Stomach (tissue), 9 donors: ENCODE results near the gene BTF3. TPM values are rescaled to one million over a fixed set of nuclear protein-coding genes. Genes with fewer than 3 reads are reported as not detected.
"Not testable (repeated sequence)": the region's sequence is repeated elsewhere in the genome, so short reads cannot be mapped to it uniquely, and the experiment has no call there.

ENCODE experiments used
- DNase-seq, 2 donors: peaks; one replicate each; pipeline versions ENCODE4 v3.0.0 to v3.0.0-alpha.2; 2013 to 2019
- H3K27ac ChIP-seq, 5 donors: fragments of 200-600 bp in 4 of 5; sonication (generic) in 4 of 5; one replicate each; pipeline ENCODE4 v1.5.1; 2013 to 2019; ENCODE audit warnings: mild to moderate bottlenecking in 1 of 5, moderate library complexity in 1 of 5
- H3K27me3 ChIP-seq, 3 donors: fragments of 200-600 bp; sonication (generic); one replicate each; pipeline ENCODE4 v1.5.1; 2017 to 2019; ENCODE audit warnings: mixed run types in 1 of 3
- H3K36me3 ChIP-seq, 4 donors: fragments of 200-600 bp; sonication (generic); 1 replicate in 3 of 4; 2 replicates in 1 of 4; pipeline ENCODE4 v1.5.1; 2016 to 2019
- H3K4me1 ChIP-seq, 4 donors: fragments of 200-600 bp; sonication (generic); one replicate each; pipeline ENCODE4 v1.5.1; 2016 to 2019
- H3K4me3 ChIP-seq, 4 donors: fragments of 200-600 bp; sonication (generic) in 3 of 4; one replicate each; pipeline ENCODE4 v1.5.1; 2016 to 2019; ENCODE audit warnings: mild to moderate bottlenecking in 1 of 4
- H3K9me3 ChIP-seq, 4 donors: fragments of 200-600 bp; sonication (generic); one replicate each; pipeline ENCODE4 v1.5.1; 2016 to 2019
- EP300 ChIP-seq: sonication (generic); formaldehyde crosslinking; IDR thresholded peaks from one replicate; pipeline ENCODE4 v1.6.1; 2017; ENCODE audit warnings: antibody characterized with exemption
- POLR2A ChIP-seq, 4 donors: fragments of 450-650 bp; IDR thresholded peaks; one replicate each; pipeline ENCODE4 v1.6.1; 2016; ENCODE audit warnings: antibody characterized with exemption in 4 of 4, control low read depth in 2 of 4, mild to moderate bottlenecking in 1 of 4, moderate library complexity in 1 of 4
- POLR2AphosphoS5 ChIP-seq, 3 donors: sonication (generic); formaldehyde crosslinking; IDR thresholded peaks; one replicate each; pipeline ENCODE4 v1.6.1; 2016; ENCODE audit warnings: antibody characterized with exemption in 3 of 3
- WGBS, 5 donors: extraction: QIAGEN DNeasy Blood & Tissue Kit in 3 of 5; methylation state at CpG; one replicate each; pipeline versions ENCODE4 v1.1.5 to v1.1.7; 2013 to 2018; 5-methylcytosine and 5-hydroxymethylcytosine counted together
- intact Hi-C: fragments of 100-400 bp; cut with DNase I; formaldehyde crosslinking; loops from one replicate; pipeline ENCODE4 v1.15.1; 2023; ENCODE audit warnings: low total_unique reads
- polyA plus RNA-seq, 3 donors: library from polyadenylated mRNA; stranded (reverse); fragments of 200-250 nt; gene quantifications; one replicate each; pipeline ENCODE4 v1.2.3, GENCODE V29; 2013
- total RNA-seq, 5 donors: library from RNA; depleted of rRNA; stranded (reverse); fragments of >200 nt; gene quantifications; one replicate each; pipeline versions ENCODE4 v1.1.0 to v1.2.3, GENCODE V29; 2014 to 2016
- TF ChIP-seq, protein P1 (sequence below), 7 experiments: fragments of 450-650 bp in 4 of 7; fragments of 200-600 bp in 3 of 7; sonication (generic) in 3 of 7; IDR thresholded peaks; one replicate each; pipeline ENCODE4 v1.5.1; 2016 to 2019; ENCODE audit warnings: antibody characterized with exemption in 7 of 7, control low read depth in 2 of 7, mild to moderate bottlenecking in 1 of 7
- donor health status: healthy with polysubstance abuse.
- donor health status: Bipolar disorder and iron deficiency.
- donor health status: healthy.

BTF3 gene
- total and polyA plus RNA-seq, 8 donors: 154 to 1,046 (median 421) TPM

GRCh38 chr5:73499187-73499586 lies 945 bp downstream of the BTF3 start:
- DNase-seq: peak in 1 of 2 donors; percentile 12
- no peak for TF ChIP-seq POLR2AphosphoS5 (IDR thresholded peaks at IDR 0.05)

GRCh38 chr5:73499756-73500155 lies 1.5 kb downstream of the BTF3 start:
- peaks cover 27 to 70% (median 49%) of the 10 kb centered on the region in 4 donors for H3K4me1 ChIP-seq
- no peaks in the 10 kb centered on the region for H3K27me3 ChIP-seq
- intact Hi-C loops: no loop called here
- H3K4me3 ChIP-seq: peak overlapping the region; percentile 77 to 95 (median 93)
- no peaks in the 10 kb centered on the region for H3K9me3 ChIP-seq
- no peak for TF ChIP-seq POLR2AphosphoS5 (IDR thresholded peaks at IDR 0.05)
- TF ChIP-seq, protein P1, sequence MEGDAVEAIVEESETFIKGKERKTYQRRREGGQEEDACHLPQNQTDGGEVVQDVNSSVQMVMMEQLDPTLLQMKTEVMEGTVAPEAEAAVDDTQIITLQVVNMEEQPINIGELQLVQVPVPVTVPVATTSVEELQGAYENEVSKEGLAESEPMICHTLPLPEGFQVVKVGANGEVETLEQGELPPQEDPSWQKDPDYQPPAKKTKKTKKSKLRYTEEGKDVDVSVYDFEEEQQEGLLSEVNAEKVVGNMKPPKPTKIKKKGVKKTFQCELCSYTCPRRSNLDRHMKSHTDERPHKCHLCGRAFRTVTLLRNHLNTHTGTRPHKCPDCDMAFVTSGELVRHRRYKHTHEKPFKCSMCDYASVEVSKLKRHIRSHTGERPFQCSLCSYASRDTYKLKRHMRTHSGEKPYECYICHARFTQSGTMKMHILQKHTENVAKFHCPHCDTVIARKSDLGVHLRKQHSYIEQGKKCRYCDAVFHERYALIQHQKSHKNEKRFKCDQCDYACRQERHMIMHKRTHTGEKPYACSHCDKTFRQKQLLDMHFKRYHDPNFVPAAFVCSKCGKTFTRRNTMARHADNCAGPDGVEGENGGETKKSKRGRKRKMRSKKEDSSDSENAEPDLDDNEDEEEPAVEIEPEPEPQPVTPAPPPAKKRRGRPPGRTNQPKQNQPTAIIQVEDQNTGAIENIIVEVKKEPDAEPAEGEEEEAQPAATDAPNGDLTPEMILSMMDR (IDR thresholded peaks at IDR 0.05): no peak
- no peak for TF ChIP-seq EP300
- TF ChIP-seq POLR2A (IDR thresholded peaks at IDR 0.05): no peak
- 41 to 66% (median 59%) methylated on average over 2 of the region's 2 CpGs for WGBS, 5 donors
- H3K27ac ChIP-seq: no peak overlapping the region
- DNase-seq: no peak
- H3K36me3 ChIP-seq: peaks cover 27 to 44% (median 40%) of the 10 kb centered on the region in 4 donors

More at GRCh38 chr5:73499187-73499586, 945 bp downstream of the BTF3 start:
- Histone ChIP-seq H3K4me1 (peaks cover 27 to 70% (median 49%) of the 10 kb centered on the region in 4 donors), H3K4me3 (peak overlapping the region; percentile 77 to 95 (median 93)), H3K36me3 (peaks cover 21 to 38% (median 35%) of the 10 kb centered on the region in 4 donors), H3K9me3 (no peaks in the 10 kb centered on the region), H3K27me3 (no peaks in the 10 kb centered on the region), H3K27ac (peak overlapping the region in 4 of 5 donors; percentile 94 to 98 (median 96))
- 3 to 9% (median 4%) methylated on average over 12 of the region's 12 CpGs for WGBS, 5 donors
- intact Hi-C loops: no loop called here

GRCh38 chr5:73501406-73501805 lies 3.2 kb downstream of the BTF3 start:
- DNase-seq: no peak
- WGBS, 5 donors: 97 to 100% (median 98%) methylated on average over 2 of the region's 2 CpGs
- Histone ChIP-seq H3K27ac (no peak overlapping the region), H3K36me3 (peaks cover 41 to 61% (median 57%) of the 10 kb centered on the region in 4 donors), H3K4me3 (no peak overlapping the region), H3K27me3 (no peaks in the 10 kb centered on the region), H3K4me1 (peaks cover 27 to 75% (median 58%) of the 10 kb centered on the region in 4 donors), H3K9me3 (no peaks in the 10 kb centered on the region)
- TF ChIP-seq EP300 (no peak), POLR2A (IDR thresholded peaks at IDR 0.05) (no peak)
- intact Hi-C loops: no loop called here

DNA sequence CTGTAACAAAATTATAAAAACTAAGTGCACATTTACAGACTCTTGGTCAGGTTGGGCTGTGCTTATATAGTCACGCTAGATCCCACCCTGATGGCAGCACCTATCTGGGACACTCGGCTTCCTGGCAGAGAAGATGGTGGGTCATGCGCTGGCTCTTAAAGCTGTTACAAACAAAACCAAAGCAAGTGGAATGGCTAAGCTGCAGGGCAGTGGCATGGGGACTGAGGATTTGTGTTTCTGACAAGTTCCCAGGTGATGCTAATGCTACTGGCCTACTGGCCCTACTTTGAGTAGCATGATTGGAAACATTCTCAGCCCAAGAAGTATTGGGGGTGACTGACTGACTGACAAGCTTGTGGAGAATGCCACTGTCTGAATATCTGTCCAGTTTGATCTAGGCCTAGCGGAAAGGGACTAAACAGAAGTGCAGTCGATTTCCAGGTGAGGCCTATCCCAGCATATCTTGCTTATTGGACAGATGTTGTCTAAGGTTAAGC lies 8.3 kb downstream of the BTF3 start:
- Histone ChIP-seq H3K36me3 (peaks cover 44 to 55% (median 52%) of the 10 kb centered on the region in 4 donors), H3K4me3 (no peak overlapping the region), H3K4me1 (peaks cover under 1 to 46% (median 23%) of the 10 kb centered on the region in 4 donors), H3K27ac (no peak overlapping the region), H3K9me3 (no peaks in the 10 kb centered on the region), H3K27me3 (no peaks in the 10 kb centered on the region)
- no peak for DNase-seq
- TF ChIP-seq POLR2AphosphoS5 (IDR thresholded peaks at IDR 0.05) (no peak), POLR2A (IDR thresholded peaks at IDR 0.05) (no peak), EP300 (no peak)
- TF ChIP-seq, protein P1 (IDR thresholded peaks at IDR 0.05): no peak
- intact Hi-C loops: no loop called here
- 82 to 87% (median 83%) methylated on average over 5 of the region's 5 CpGs for WGBS, 5 donors

- peaks cover 0 to 42% (median 20%) of the 10 kb centered on the region in 4 donors for H3K4me1 ChIP-seq
- no peak overlapping the region for H3K4me3 ChIP-seq
- no peak overlapping the region for H3K27ac ChIP-seq
- DNase-seq: peak in 1 of 2 donors; percentile 10
- H3K9me3 ChIP-seq: no peaks in the 10 kb centered on the region
- H3K36me3 ChIP-seq: peaks cover 44 to 50% (median 47%) of the 10 kb centered on the region in 4 donors
- intact Hi-C loops: no loop called here
- WGBS, 5 donors: 19 to 38% (median 35%) methylated on average over 2 of the region's 2 CpGs
- TF ChIP-seq POLR2AphosphoS5 (IDR thresholded peaks at IDR 0.05): no peak
- TF ChIP-seq POLR2A (IDR thresholded peaks at IDR 0.05): no peak
- TF ChIP-seq, protein P1 (IDR thresholded peaks at IDR 0.05): no peak
- no peak for TF ChIP-seq EP300
- no peaks in the 10 kb centered on the region for H3K27me3 ChIP-seq
These were observed 8.8 kb downstream of the BTF3 start for GRCh38 chr5:73507062-73507461.

DNA sequence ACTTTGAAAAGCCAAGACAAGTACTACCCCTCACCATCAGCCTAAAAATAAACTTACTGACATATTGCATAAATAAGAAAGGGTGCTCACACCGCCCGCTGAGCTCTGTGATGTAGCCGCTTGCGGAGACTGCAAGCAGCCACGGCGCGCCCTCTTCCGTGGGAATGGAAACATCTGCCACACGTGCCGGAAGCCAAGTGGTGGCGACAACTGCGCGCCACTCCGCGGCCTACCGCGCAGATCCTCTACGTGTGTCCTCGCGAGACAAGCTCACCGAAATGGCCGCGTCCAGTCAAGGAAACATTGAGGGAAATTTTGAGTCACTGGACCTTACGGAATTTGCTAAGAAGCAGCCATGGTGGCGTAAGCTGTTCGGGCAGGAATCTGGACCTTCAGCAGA lies 10.3 kb downstream of the BTF3 start:
- H3K4me1 ChIP-seq: peaks cover 0 to 29% (median 15%) of the 10 kb centered on the region in 4 donors
- intact Hi-C loops, H3K9me3 ChIP-seq, DNase-seq, H3K27ac ChIP-seq, H3K4me3 ChIP-seq, H3K27me3 ChIP-seq: not testable (repeated sequence)
- H3K36me3 ChIP-seq: peaks cover 30 to 35% (median 32%) of the 10 kb centered on the region in 4 donors
- WGBS, 5 donors: 94 to 98% (median 97%) methylated on average over 26 of the region's 26 CpGs
